Measurements from ENCODE around the gene DLL3. TPM values are rescaled to one million over a fixed set of nuclear protein-coding genes. Genes with fewer than 3 reads are reported as not detected.
"Not testable (repeated sequence)": the region's sequence is repeated elsewhere in the genome, so short reads cannot be mapped to it uniquely, and the experiment has no call there.

DLL3 gene, protein sequence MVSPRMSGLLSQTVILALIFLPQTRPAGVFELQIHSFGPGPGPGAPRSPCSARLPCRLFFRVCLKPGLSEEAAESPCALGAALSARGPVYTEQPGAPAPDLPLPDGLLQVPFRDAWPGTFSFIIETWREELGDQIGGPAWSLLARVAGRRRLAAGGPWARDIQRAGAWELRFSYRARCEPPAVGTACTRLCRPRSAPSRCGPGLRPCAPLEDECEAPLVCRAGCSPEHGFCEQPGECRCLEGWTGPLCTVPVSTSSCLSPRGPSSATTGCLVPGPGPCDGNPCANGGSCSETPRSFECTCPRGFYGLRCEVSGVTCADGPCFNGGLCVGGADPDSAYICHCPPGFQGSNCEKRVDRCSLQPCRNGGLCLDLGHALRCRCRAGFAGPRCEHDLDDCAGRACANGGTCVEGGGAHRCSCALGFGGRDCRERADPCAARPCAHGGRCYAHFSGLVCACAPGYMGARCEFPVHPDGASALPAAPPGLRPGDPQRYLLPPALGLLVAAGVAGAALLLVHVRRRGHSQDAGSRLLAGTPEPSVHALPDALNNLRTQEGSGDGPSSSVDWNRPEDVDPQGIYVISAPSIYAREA
- total RNA-seq: under 1 TPM in 1 of 2 experiments, not detected in 1; 0.35 TPM

DNA sequence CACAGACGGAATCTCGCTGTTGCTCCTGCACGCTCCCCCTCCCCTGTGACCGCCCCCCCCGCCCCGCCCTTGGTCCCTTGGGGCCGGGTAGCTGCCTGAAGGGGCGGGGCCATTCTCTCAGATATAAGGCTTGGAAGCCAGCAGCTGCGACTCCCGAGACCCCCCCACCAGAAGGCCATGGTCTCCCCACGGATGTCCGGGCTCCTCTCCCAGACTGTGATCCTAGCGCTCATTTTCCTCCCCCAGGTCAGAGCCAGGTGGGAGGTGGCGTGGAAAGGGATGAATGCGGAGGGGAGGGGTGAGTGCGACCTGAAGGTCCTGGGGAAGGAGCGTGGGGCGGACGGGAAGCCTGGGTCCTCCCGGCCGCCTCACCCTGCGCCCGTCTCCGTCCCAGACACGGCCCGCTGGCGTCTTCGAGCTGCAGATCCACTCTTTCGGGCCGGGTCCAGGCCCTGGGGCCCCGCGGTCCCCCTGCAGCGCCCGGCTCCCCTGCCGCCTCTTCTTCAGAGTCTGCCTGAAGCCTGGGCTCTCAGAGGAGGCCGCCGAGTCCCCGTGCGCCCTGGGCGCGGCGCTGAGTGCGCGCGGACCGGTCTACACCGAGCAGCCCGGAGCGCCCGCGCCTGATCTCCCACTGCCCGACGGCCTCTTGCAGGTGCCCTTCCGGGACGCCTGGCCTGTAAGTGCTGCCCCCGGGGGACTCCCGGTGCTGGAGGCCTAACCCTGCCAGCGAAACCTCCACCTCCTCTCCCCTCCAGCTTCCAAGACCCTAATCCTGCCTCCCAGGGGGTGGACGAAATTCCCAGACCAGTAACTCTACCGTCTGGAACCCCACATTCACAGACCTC is at the start of gene DLL3:
TSS of gene DLL3 (plus strand) at position 150 of the 845 bp plus-strand sequence. CDS start at position 178, 28 bp downstream.
- no peaks in the 10 kb centered on the region for H3K9me3 Mint-ChIP-seq
- DNase-seq: no peak
- peak within 1 kb of the TSS; percentile 2 for H3K4me3 Mint-ChIP-seq
- ChIA-PET POLR2A (interaction anchor here (0.8 kb wide), 1 partner anchor 11 kb away, joined by 3 read pairs; no protein-coding TSS in a partner anchor), CTCF (interaction anchor here (0.7 kb wide), 1 partner anchor 13 kb away, joined by 4 read pairs; no protein-coding TSS in a partner anchor)
- H3K27ac Mint-ChIP-seq: no peak within 1 kb of the TSS
- H3K27me3 Mint-ChIP-seq: peaks cover 57% of the 10 kb centered on the region
- no peaks in the 10 kb centered on the region for H3K36me3 Mint-ChIP-seq (ENCODE audit: low read depth)
- peaks cover 26% of the 10 kb centered on the region for H3K4me1 Mint-ChIP-seq

DNA sequence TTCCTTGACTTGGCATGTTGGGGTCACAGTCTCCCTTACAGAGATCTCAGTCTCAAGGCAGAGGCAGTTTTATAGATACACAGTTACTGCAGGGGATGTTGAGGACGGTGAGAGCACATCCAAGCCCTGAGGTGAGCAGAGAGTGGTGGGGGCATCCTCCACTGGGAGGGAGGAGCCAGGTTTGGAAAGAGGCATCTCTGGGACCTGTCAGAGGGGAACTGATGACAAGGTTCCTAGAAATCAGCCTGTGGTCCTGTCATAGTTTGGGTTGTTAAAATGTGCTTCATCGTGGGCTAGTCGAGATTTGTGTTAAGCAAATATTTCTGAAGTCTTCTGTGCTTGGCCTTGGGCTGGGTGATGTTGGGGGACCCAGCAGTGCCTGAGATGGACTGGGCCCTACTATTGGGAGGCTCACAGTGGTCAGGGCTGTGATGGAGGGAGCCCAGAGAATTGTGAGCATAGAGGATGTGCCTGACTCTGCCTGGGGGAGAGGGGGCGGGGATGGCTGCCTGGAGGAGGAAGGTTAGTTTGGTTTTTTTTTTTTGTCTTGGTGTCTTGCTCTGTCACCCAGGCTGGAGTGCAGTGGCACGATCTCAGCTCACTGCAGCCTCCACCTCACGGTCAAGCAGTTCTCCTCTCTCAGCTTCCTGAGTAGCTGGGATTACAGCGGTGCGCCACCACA is 49.5 kb upstream of the DLL3 start:
- ChIA-PET POLR2A (no interaction called here), CTCF (interaction anchor here (0.6 to 2.5 kb wide), 2 partner anchors 11 to 33 kb away, joined by 3 to 6 read pairs; no protein-coding TSS in a partner anchor)
- H3K4me3 Mint-ChIP-seq: peak overlapping the region; percentile 59
- peaks cover 57% of the 10 kb centered on the region for H3K36me3 Mint-ChIP-seq (ENCODE audit: low read depth)
- no peak for DNase-seq
- no peaks in the 10 kb centered on the region for H3K9me3 Mint-ChIP-seq
- peak overlapping the region; percentile 97 for H3K27ac Mint-ChIP-seq
- H3K4me1 Mint-ChIP-seq: peaks cover 64% of the 10 kb centered on the region
- H3K27me3 Mint-ChIP-seq: no peaks in the 10 kb centered on the region

DNA sequence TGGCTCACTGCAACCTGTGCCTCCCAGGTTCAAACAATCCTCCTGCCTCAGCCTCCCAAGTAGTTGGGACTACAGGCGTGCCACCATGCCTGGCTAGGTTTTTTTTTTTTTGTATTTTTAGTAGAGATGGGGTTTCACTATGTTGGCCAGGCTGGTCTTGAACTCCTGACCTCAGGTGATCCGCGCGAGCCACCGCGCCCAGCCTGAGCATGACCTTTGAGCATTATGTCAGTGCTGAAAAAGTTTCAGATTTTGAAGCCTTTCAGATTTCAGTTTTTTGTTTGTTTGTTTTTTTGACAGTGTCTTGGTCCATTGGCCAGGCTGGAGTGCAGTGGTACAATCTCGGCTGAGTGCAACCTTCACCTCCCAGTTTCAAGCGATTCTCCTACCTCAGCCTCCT is 47.5 kb upstream of the DLL3 start:
- Mint-ChIP-seq H3K27ac (peak overlapping the region; percentile 28), H3K4me1 (peaks cover 58% of the 10 kb centered on the region), H3K36me3 (ENCODE audit: low read depth) (peaks cover 49% of the 10 kb centered on the region)
- CTCF ChIA-PET, DNase-seq, H3K27me3 Mint-ChIP-seq, H3K9me3 Mint-ChIP-seq, POLR2A ChIA-PET, H3K4me3 Mint-ChIP-seq: not testable (repeated sequence)

DNA sequence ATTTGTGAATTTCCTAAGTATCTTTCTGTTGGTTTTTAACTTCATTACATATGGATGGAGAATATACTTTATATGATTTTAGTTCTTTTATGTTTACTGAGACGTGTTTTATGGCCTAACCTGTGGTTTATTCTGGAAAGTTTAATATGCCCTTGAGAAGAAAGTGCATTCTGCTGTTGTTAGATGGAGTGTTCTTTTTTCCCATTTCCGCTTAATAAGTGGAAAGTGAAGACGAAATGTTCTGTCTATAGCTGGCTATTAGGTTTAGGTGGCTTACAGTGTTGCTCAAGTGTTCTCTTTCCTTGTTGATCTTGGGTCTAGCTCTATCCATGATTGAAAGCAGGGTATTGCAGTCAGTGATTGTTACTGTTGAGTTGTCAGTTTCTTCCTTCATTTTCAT is 35.3 kb upstream of the DLL3 start:
- H3K36me3 Mint-ChIP-seq (ENCODE audit: low read depth): peaks cover 50% of the 10 kb centered on the region
- no peak for DNase-seq
- ChIA-PET POLR2A (no interaction called here), CTCF (interaction anchor here (1.4 kb wide), 2 partner anchors 11 to 17 kb away, joined by 3 to 4 read pairs; partner anchors contain the start of gene TIMM50)
- H3K27ac Mint-ChIP-seq: no peak overlapping the region
- H3K4me3 Mint-ChIP-seq: no peak overlapping the region
- no peaks in the 10 kb centered on the region for H3K9me3 Mint-ChIP-seq
- no peaks in the 10 kb centered on the region for H3K4me1 Mint-ChIP-seq
- H3K27me3 Mint-ChIP-seq: no peaks in the 10 kb centered on the region

DNA sequence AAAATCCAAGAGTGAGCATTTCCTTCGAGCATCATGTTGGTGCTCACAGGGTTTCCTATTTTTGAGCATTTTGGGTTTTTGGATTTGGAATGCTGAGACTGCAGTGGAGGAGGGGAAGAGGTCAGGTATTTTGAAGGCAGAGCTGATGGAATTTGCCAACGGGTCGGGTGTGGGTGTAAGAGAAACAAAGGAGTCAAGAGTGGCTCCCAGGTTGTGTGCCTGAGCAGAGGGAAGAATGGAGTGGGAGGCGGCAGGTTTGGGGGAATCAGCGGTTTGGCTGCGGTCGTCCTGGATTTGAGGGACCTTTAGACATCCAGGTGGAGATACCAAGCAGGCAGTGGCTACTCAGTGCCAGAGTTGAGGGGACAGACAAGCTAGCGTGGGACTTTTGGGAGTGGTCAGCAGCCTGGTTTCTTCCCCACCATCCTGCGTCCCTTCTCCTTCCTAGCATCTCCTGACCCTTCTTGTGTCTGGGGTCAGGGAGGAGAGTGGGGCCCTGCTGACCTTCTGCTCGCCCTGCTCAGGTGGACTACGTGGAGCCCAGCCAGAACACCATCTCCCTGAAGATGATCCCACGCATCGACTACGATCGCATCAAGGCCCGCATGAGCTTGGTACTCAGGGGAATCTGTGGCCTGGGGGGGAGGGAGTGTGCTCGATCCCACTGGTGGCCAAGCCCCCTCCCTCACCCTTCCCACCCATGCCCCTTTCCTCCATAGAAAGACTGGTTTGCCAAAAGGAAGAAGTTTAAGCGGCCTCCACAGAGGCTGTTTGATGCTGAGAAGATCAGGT is 32.6 kb upstream of the DLL3 start:
- DNase-seq: no peak
- Mint-ChIP-seq H3K36me3 (ENCODE audit: low read depth) (peaks cover 48% of the 10 kb centered on the region), H3K27ac (no peak overlapping the region), H3K27me3 (no peaks in the 10 kb centered on the region), H3K4me1 (no peaks in the 10 kb centered on the region), H3K4me3 (no peak overlapping the region), H3K9me3 (no peaks in the 10 kb centered on the region)
- ChIA-PET CTCF (interaction anchor here (1.1 to 1.4 kb wide), 2 partner anchors 8 to 68 kb away, joined by 3 to 6 read pairs; no protein-coding TSS in a partner anchor), POLR2A (no interaction called here)

DNA sequence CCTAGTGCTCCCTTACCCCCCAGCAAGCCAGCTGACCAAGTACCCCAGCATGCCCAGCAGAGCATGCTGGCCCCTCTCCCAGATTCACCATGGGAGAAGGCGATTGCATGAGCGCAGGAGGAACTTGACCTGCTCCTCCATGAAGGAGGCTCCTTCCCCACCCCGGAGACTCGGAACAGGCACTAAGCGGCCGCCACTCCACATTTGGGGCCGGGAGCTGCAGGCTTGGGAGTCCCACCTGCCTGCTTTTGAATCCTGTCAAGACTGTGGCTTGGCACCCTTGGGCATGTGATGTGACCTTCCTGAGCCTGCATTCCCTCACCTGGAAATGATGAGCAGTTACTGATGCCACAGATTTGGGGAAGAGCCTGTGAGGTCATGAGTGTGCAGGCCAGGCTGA is 30.8 kb upstream of the DLL3 start:
- ChIA-PET POLR2A (no interaction called here), CTCF (no interaction called here)
- Mint-ChIP-seq H3K4me1 (peaks cover 4% of the 10 kb centered on the region), H3K36me3 (ENCODE audit: low read depth) (peaks cover 51% of the 10 kb centered on the region), H3K27me3 (no peaks in the 10 kb centered on the region), H3K4me3 (no peak overlapping the region), H3K27ac (peak overlapping the region; percentile 38), H3K9me3 (no peaks in the 10 kb centered on the region)
- DNase-seq: no peak

DNA sequence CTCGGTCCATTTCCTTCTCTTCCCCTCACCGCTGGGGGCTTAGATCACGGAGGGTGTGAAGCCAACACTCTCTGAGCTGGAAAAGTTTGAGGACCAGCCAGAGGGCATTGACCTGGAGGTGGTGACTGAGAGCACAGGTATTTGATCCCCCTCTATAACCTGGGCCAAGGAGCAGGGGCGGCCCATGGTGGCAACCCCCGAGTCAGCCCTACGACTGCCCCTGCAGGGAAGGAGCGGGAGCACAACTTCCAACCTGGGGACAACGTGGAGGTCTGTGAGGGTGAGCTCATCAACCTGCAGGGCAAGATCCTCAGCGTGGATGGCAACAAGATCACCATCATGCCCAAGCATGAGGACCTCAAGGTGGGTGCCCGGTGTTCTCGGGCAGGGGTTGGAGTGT is 29.7 kb upstream of the DLL3 start:
- ChIA-PET CTCF (interaction anchor here (0.8 kb wide), 1 partner anchor 372 kb away, joined by 3 read pairs; no protein-coding TSS in a partner anchor), POLR2A (interaction anchor here (0.6 kb wide), 1 partner anchor 40 kb away, joined by 3 read pairs; no protein-coding TSS in a partner anchor)
- no peak overlapping the region for H3K4me3 Mint-ChIP-seq
- H3K9me3 Mint-ChIP-seq: no peaks in the 10 kb centered on the region
- H3K36me3 Mint-ChIP-seq (ENCODE audit: low read depth): peaks cover 55% of the 10 kb centered on the region
- no peak overlapping the region for H3K27ac Mint-ChIP-seq
- DNase-seq: no peak
- H3K4me1 Mint-ChIP-seq: peaks cover 5% of the 10 kb centered on the region
- no peaks in the 10 kb centered on the region for H3K27me3 Mint-ChIP-seq

DNA sequence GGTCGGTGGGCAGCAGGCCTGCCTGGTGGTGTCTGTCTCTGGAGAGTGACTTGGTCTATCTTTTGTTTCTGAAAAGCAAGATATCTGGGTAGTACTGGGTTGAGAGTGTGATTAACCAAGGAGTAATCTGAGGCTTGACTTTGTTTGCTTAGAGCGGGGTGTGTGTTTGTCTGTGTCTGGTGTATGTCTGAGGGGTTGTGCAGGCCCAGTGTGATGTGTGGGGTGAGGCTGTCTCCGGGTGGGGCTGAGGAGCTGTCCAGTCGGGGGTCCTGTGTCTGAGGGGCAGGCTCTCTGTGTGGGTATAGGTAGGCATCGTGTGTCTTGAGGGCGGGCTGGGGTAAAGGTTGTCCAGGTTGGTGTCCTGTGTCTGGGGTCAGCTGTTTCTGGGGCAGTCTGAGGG is 29.2 kb upstream of the DLL3 start:
- peaks cover 7% of the 10 kb centered on the region for H3K4me1 Mint-ChIP-seq
- no peaks in the 10 kb centered on the region for H3K9me3 Mint-ChIP-seq
- H3K27me3 Mint-ChIP-seq: no peaks in the 10 kb centered on the region
- DNase-seq: no peak
- peaks cover 59% of the 10 kb centered on the region for H3K36me3 Mint-ChIP-seq (ENCODE audit: low read depth)
- ChIA-PET POLR2A (interaction anchor here (0.6 kb wide), 1 partner anchor 41 kb away, joined by 3 read pairs; no protein-coding TSS in a partner anchor), CTCF (interaction anchor here (0.6 to 0.8 kb wide), 2 partner anchors 63 to 372 kb away, joined by 3 read pairs; partner anchors contain the start of gene EID2B)
- peak overlapping the region; percentile 56 for H3K27ac Mint-ChIP-seq
- H3K4me3 Mint-ChIP-seq: no peak overlapping the region

DNA sequence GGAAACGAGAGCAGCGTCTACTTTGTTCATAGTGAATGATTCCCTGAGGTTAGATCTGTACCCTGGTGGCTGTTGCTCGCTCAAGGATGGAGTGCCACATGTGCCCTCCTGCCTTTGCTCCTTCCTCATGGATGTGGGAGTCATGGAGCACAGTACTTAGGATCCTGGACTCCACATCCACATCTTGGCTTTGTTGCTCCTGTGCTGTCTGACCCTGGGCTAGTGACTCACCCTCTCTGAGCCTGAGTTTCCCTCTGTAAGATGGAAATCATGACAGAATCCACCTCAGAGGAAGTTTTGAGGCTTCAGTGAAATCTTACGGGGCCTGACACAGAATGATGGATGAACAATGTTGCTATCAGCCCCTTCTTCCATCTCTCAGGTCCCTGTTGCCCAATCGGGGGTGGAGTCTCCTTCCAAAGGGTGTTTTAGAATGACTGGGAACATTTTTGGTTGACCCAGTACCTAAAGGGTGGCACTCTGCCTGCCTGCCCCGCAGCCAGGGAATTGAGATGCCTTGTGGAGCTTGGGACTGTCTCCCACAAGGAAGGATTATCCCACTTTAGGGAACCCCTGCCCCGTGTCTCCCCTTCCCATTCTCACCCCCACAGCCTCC is 27.9 kb upstream of the DLL3 start:
- H3K27me3 Mint-ChIP-seq: no peaks in the 10 kb centered on the region
- DNase-seq: no peak
- H3K4me3 Mint-ChIP-seq: no peak overlapping the region
- H3K27ac Mint-ChIP-seq: no peak overlapping the region
- POLR2A ChIA-PET: no interaction called here
- no peaks in the 10 kb centered on the region for H3K9me3 Mint-ChIP-seq
- CTCF ChIA-PET: no interaction called here
- H3K36me3 Mint-ChIP-seq (ENCODE audit: low read depth): peaks cover 56% of the 10 kb centered on the region
- H3K4me1 Mint-ChIP-seq: peaks cover 7% of the 10 kb centered on the region

DNA sequence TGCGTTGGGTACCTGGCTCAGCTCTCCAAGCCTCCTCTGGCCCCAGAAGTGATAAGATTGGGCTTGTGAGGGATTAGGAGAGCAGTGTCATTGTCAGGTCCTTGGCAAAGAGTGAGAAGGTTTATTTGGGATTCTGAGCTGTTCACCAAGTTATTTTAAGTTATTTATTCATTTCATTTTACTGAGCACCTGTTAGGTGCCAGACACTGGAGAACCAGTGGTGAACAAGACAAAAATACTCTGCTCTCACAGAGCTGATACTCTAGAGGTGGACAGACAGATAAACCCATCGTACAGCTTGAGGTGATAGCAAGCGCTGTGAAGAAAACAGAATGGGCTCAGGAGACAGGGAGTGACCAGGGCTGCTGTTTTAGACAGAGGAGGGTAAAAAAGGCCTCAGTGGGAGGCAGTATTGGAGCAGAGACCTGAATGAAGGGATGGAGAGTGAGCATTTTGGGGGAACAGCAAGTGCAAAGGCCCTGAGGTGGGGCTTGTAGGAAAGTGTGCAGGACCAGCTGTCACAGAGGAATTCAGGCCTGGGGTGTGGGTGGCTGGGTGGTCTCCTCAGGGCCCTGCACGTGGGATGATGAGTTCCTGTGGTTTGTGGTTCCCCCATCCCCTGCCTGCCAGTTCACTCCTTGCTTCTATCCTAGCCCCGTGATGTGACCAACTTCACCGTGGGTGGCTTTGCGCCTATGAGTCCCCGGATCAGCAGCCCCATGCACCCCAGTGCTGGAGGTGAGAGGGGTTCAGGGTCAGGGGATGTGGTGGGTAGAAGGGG is 26.8 kb upstream of the DLL3 start:
- ChIA-PET POLR2A (no interaction called here), CTCF (no interaction called here)
- Mint-ChIP-seq H3K27ac (peak overlapping the region; percentile 21), H3K27me3 (no peaks in the 10 kb centered on the region), H3K4me1 (peaks cover 7% of the 10 kb centered on the region), H3K36me3 (ENCODE audit: low read depth) (peaks cover 56% of the 10 kb centered on the region), H3K4me3 (no peak overlapping the region), H3K9me3 (no peaks in the 10 kb centered on the region)
- no peak for DNase-seq
